Caco-2 (cell line): ENCODE measurements around the gene SLC39A12. TPM values are rescaled to one million over a fixed set of nuclear protein-coding genes. Genes with fewer than 3 reads are reported as not detected.

Source experiments
- BruUV-seq: library from RNA; stranded (reverse); fragments of 400-500 nt; replicated peaks from 2 replicates; lab custom pipeline; 2021; lab: Mats Ljungman, UMichigan
- CTCF ChIA-PET: fragments of 300-600 bp; sonication (Branson Sonifier 250); formaldehyde crosslinking; loops from one replicate; lab custom pipeline; 2022; ENCODE audit warnings: antibody characterized with exemption; lab: Charles Lee
- POLR2A ChIA-PET: fragments of 300-600 bp; sonication (Branson Sonifier 250); formaldehyde crosslinking; loops from one replicate; lab custom pipeline; 2022; ENCODE audit warnings: antibody characterized with exemption; lab: Charles Lee
- DNase-seq, 2 experiments: peaks; one replicate each; pipeline versions ENCODE4 v3.0.0 to v3.0.0-alpha.2; 2020 to 2022
- H3K27me3 ChIP-seq: replicated peaks from 2 replicates; pipeline ENCODE4 v1.6.0; 2011; ENCODE audit warnings: low read length; ENCODE audit not compliant: control insufficient read depth, insufficient read depth
- H3K36me3 ChIP-seq: 2 replicates; pipeline ENCODE4 v1.5.1; 2011; ENCODE audit warnings: low read length; ENCODE audit not compliant: control insufficient read depth, insufficient read depth
- H3K4me1 ChIP-seq: fragments of 250-450 bp; sonication (Bioruptor Pico); 2 replicates; pipeline ENCODE4 v1.5.1; 2020; ENCODE audit warnings: mild to moderate bottlenecking
- H3K4me3 ChIP-seq: 2 replicates; pipeline ENCODE4 v1.5.1; 2011; ENCODE audit warnings: low read depth, mild to moderate bottlenecking, control low read depth, low read length
- H3K9me3 ChIP-seq: fragments of 250-450 bp; sonication (Bioruptor Pico); 2 replicates; pipeline ENCODE4 v1.5.1; 2020; ENCODE audit warnings: mild to moderate bottlenecking, moderate library complexity
- H3K27ac Mint-ChIP-seq: one replicate; pipeline ENCODE4 v1.8.0; 2022; ENCODE audit warnings: mixed read lengths; ENCODE audit not compliant: unreplicated experiment
- H3K27me3 Mint-ChIP-seq: one replicate; pipeline ENCODE4 v1.8.0; 2022; ENCODE audit warnings: mixed read lengths; ENCODE audit not compliant: insufficient read depth, unreplicated experiment
- H3K36me3 Mint-ChIP-seq: one replicate; pipeline ENCODE4 v1.8.0; 2022; ENCODE audit warnings: mild to moderate bottlenecking, mixed read lengths; ENCODE audit not compliant: insufficient read depth, unreplicated experiment
- H3K4me1 Mint-ChIP-seq: one replicate; pipeline ENCODE4 v1.8.0; 2022; ENCODE audit warnings: low read depth, mixed read lengths; ENCODE audit not compliant: unreplicated experiment
- H3K4me3 Mint-ChIP-seq: one replicate; pipeline ENCODE4 v1.8.0; 2022; ENCODE audit warnings: mild to moderate bottlenecking, moderate library complexity, mixed read lengths; ENCODE audit not compliant: unreplicated experiment
- H3K9me3 Mint-ChIP-seq: one replicate; pipeline ENCODE4 v1.8.0; 2022; ENCODE audit warnings: mixed read lengths; ENCODE audit not compliant: unreplicated experiment
- intact Hi-C: fragments of 100-400 bp; cut with micrococcal nuclease; formaldehyde crosslinking; loops from one replicate; pipeline ENCODE4 v1.10.0; 2022; ENCODE audit not compliant: unreplicated experiment
- total RNA-seq: library from RNA; stranded (reverse); gene quantifications from 2 replicates; pipeline ENCODE4 v1.2.3, GENCODE V29; 2022
- TF ChIP-seq, protein P1 (sequence below), 2 experiments: fragments of 200-600 bp in 1 of 2; IDR thresholded peaks; 1 replicate in 1 of 2; 2 replicates in 1 of 2; pipeline versions ENCODE4 v1.5.1 to v1.8.0; 2011 to 2022; ENCODE audit warnings: antibody characterized with exemption in 1 of 2, control low read depth in 1 of 2, inconsistent platforms in 1 of 2, low read depth in 1 of 2, low read length in 1 of 2, mild to moderate bottlenecking in 1 of 2, moderate library complexity in 1 of 2; ENCODE audit not compliant: insufficient read depth in 1 of 2, severe bottlenecking in 1 of 2, unreplicated experiment in 1 of 2

The SLC39A12 gene
- total RNA-seq, 1 experiment from 2014 or later: not detected

DNA sequence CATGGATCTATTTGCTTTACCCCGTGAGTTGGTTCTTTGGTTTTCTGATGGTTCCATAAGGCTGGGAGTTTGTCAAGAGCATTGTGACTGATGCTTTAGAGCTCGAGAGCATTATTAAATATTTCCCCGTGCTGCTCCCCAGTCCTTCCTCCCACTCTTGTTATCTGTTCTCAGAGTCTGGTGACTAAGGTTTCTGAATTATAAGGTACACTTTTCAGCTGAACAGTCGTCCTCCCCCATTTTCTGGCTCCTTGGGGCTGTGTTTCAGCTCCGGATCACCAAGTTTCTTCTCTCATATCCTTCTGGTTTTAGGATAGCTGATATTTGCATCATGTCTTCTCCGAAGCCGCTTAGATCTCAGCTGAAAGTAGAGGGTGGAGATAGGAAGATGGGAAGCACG, 130.7 kb downstream of the SLC39A12 start:
- Histone ChIP-seq H3K4me1 (no peaks in the 10 kb centered on the region), H3K4me3 (no peak overlapping the region), H3K27me3 (no peaks in the 10 kb centered on the region), H3K36me3 (no peaks in the 10 kb centered on the region), H3K9me3 (no peaks in the 10 kb centered on the region)
- H3K4me1 Mint-ChIP-seq: no peaks in the 10 kb centered on the region
- no peak overlapping the region for H3K27ac Mint-ChIP-seq
- no peaks in the 10 kb centered on the region for H3K9me3 Mint-ChIP-seq
- H3K36me3 Mint-ChIP-seq: no peaks in the 10 kb centered on the region
- intact Hi-C loops: no loop called here
- CTCF ChIA-PET: no interaction called here
- BruUV-seq: no TSS peak
- TF ChIP-seq, protein P1, sequence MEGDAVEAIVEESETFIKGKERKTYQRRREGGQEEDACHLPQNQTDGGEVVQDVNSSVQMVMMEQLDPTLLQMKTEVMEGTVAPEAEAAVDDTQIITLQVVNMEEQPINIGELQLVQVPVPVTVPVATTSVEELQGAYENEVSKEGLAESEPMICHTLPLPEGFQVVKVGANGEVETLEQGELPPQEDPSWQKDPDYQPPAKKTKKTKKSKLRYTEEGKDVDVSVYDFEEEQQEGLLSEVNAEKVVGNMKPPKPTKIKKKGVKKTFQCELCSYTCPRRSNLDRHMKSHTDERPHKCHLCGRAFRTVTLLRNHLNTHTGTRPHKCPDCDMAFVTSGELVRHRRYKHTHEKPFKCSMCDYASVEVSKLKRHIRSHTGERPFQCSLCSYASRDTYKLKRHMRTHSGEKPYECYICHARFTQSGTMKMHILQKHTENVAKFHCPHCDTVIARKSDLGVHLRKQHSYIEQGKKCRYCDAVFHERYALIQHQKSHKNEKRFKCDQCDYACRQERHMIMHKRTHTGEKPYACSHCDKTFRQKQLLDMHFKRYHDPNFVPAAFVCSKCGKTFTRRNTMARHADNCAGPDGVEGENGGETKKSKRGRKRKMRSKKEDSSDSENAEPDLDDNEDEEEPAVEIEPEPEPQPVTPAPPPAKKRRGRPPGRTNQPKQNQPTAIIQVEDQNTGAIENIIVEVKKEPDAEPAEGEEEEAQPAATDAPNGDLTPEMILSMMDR (IDR thresholded peaks at IDR 0.05; ENCODE audit: insufficient read depth in 1 of 2, low read depth in 1 of 2, low read length in 1 of 2, severe bottlenecking in 1 of 2, unreplicated experiment in 1 of 2): no peak
- POLR2A ChIA-PET: no interaction called here
- peaks cover 20% of the 10 kb centered on the region for H3K27me3 Mint-ChIP-seq
- DNase-seq: no peak
- H3K4me3 Mint-ChIP-seq: no peak overlapping the region

DNA sequence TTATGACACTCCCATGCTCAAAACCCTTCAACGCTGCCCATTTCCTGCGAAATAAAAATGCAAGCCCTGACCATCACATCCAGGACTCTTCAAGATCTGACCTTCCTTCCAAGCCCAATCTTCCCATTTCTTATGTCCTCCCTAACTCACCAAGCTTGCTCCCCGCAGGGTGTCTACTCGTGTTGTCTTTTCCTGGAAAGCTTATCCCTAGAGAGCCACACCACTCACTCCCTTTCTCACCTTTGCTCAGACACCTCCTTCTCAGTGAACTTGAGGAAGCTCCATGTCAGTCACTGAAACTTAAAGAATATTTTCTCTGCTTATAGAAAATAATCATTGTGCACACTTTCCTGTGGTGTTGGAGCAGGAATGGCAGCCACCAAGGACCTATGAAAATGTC, 134.1 kb downstream of the SLC39A12 start:
- BruUV-seq: no TSS peak

DNA sequence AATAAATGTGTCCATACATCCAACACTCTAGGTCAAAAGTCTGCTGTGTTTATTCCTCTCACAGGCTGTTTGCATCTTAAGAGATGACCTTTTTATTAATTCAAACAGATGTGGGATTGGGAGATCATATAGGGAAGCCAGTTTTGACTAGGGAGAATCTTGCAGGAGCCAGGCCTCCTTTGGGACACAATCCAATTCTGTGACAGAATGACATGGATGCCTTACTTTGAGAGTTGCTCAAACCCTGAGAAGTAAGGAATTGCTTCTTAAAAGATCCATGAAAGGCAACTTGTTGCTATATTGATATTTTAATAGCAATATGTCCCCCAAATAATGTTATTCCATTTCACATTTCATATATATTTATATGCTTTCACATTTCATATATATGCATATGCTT, 135.0 kb downstream of the SLC39A12 start:
- intact Hi-C loops: no loop called here
- ChIA-PET POLR2A (no interaction called here), CTCF (no interaction called here)
- Histone ChIP-seq H3K27me3 (no peaks in the 10 kb centered on the region), H3K4me3 (no peak overlapping the region), H3K36me3 (no peaks in the 10 kb centered on the region), H3K9me3 (no peaks in the 10 kb centered on the region), H3K4me1 (no peaks in the 10 kb centered on the region)
- H3K4me3 Mint-ChIP-seq: no peak overlapping the region
- no TSS peak for BruUV-seq
- peaks cover 14% of the 10 kb centered on the region for H3K27me3 Mint-ChIP-seq
- H3K36me3 Mint-ChIP-seq: no peaks in the 10 kb centered on the region
- no peaks in the 10 kb centered on the region for H3K9me3 Mint-ChIP-seq
- TF ChIP-seq, protein P1 (IDR thresholded peaks at IDR 0.05; ENCODE audit: insufficient read depth in 1 of 2, low read depth in 1 of 2, low read length in 1 of 2, severe bottlenecking in 1 of 2, unreplicated experiment in 1 of 2): no peak
- H3K27ac Mint-ChIP-seq: no peak overlapping the region
- DNase-seq: no peak
- H3K4me1 Mint-ChIP-seq: no peaks in the 10 kb centered on the region

More for the DNA sequence above, 134.1 kb downstream of the SLC39A12 start:
- TF ChIP-seq, protein P1 (IDR thresholded peaks at IDR 0.05; ENCODE audit: insufficient read depth in 1 of 2, low read depth in 1 of 2, low read length in 1 of 2, severe bottlenecking in 1 of 2, unreplicated experiment in 1 of 2): no peak
- Mint-ChIP-seq H3K4me1 (no peaks in the 10 kb centered on the region), H3K36me3 (no peaks in the 10 kb centered on the region), H3K9me3 (no peaks in the 10 kb centered on the region), H3K27ac (no peak overlapping the region), H3K4me3 (no peak overlapping the region), H3K27me3 (peaks cover 17% of the 10 kb centered on the region)
- Histone ChIP-seq H3K9me3 (no peaks in the 10 kb centered on the region), H3K4me3 (no peak overlapping the region), H3K27me3 (no peaks in the 10 kb centered on the region), H3K36me3 (no peaks in the 10 kb centered on the region), H3K4me1 (no peaks in the 10 kb centered on the region)
- ChIA-PET POLR2A (no interaction called here), CTCF (no interaction called here)
- DNase-seq: no peak
- intact Hi-C loops: no loop called here
